ENCODE data around the gene KRT72.

GRCh38 chr12:52643233-52644077, 42.2 kb upstream of the KRT72 start:
- no peak for TF ChIP-seq PKNOX1 (IDR thresholded peaks at IDR 0.05)
- TF ChIP-seq L3MBTL2 (conservative IDR thresholded peaks at IDR 0.05), result no peak
